NCI-H526 (cell line): ENCODE data around the gene CRYGD.
"Not testable (repeated sequence)": the region's sequence is repeated elsewhere in the genome, so short reads cannot be mapped to it uniquely, and the experiment has no call there.

Experiments
- DNase-seq, 2 experiments: peaks; one replicate each; lab custom pipeline; 2025; lab: John Stamatoyannopoulos, UW

The CRYGD gene

DNA sequence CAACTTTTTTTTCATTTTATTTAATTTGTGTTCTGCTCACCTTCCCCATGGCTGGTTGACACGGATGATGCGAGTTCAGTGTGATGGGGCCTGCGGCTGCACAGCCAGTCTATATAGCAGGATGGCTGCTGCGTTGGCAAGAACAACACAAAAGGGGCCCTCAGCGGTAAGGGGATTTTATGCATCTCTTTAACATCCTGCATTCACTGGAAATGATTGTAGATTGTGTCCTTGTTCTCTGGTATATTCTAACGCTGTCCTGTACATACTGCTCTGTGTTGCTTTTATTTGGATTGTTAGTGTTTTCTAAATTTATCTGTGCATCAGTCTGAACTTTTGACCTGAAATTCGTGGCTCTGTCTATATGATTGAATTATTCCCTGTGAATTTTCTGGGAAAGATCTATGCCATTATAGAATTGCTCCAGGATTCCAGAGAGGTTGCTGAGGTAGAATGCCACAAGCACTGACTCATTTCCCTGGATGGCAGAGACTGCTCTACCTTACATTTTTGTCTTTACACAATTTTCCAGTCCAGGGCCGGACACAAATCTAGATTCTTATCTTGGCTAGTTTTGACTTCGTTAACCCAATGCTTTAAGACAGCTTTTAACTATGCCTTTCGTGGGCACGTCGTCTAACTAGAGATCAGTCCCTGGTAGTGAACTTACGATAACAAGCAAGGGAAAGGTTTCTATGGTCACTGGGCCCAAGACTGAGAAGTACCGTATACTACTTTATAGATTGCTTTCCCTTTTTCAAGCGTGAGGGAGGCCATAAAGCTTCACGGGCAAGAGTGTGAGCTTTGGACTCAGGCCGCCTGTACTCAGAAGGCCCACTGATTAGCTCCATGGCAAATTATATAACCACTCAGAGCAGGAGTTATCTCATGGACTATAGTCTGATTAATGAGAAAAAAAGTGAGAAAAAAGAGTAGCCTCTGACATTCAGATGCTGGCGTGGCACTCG is 5.7 kb upstream of the CRYGD start, which contains the start of gene CRYGC:
Gene CRYGC, minus strand, starts transcription at position 85 of the 968 bp plus-strand sequence. Its CDS starts 36 bp downstream, at position 49.
- DNase-seq: no peak

DNA sequence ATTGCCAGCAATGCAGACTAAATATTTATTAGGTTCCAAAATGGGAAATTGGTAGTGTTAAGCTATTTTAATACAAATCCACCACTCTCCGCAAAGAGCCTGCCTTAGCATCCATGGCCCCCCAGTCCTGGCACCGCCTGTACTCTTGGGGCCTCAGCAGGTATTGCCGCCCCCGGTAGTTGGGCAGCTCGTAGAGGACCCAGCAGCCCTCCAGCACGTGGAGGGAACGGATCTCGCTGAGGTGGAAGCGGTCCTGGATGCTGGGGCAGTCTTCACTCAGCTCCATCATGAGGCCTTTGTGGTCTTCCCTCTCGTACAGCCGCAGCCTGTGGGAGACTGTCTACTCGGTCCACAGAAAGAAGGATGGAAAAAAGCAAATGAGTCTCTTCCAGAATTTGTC is 3.8 kb upstream of the CRYGD start:
- no peak for DNase-seq

DNA sequence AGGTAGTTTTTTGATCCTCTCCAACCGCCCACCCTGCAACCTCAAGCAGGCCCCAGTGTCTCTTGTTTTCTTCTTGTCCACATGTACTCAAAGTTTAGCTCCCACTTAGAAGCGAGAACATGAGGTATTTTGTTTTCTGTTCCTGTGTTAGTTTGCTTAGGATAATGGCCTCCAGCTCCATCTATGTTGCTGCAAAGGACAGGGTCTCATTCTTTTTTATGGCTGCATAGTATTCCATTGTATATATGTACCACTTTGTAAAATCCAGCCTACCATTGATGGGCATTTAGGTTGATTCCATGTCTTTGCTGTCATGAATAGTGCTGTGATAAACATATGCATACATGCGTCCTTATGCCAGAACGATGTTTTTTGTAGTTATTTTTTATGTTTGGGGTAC is 2.8 kb upstream of the CRYGD start:
- no peak for DNase-seq

DNA sequence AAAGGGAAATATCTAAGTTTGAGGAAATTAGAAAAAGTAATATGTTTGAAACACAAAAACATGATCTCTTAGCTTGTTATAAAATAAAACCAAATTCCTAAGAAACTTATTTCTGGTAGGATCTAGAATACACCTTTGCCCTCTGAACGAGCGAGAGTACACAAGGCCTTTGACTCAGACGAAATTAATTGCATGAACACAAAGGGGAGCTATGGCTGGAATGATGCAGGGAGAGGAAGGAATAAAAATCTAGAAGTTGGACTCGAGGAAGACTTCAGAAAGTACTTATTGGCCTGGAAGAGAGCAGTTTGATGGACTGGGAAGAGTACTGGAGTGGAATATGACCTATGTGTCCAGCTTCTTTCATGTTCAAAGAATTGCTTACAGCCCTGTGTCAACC is 927 bp upstream of the CRYGD start:
- DNase-seq: no peak

DNA sequence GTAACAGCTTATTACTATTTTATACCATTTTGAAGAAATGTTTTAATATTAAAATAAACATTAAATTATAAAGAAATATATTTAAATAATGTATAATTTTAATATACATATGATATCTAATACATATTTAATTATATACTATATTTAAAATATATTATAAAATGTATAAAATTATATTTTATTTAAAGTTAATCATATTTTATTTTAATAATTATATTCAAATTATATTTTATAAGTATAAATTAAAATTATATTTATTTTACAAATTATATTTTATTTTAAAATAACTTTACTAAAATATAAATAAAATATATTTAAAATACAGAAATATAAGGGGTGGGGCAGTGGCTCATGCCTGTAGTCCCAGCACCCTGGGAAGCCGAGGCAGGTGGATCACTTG is 2.1 kb downstream of the CRYGD start:
- DNase-seq: no peak

DNA sequence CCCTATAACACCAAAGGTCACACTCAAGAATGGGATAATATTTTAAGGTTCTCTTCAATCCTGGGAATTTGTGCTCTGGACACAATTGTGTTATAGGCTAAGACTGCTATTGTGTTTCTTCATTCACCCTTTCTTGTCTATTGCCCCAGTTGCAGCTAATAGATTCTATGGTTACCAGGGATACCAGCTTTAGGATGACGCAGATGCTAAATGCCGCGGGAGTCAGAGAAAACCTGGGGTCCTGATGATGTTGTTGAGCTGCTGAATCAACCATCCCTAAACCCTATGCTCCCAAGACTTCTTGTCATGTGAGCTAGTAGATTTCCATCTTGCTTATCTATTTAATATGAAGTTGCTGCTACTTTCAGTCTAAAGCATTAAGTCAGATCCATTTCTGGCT is 5.4 kb downstream of the CRYGD start:
- DNase-seq: no peak

DNA sequence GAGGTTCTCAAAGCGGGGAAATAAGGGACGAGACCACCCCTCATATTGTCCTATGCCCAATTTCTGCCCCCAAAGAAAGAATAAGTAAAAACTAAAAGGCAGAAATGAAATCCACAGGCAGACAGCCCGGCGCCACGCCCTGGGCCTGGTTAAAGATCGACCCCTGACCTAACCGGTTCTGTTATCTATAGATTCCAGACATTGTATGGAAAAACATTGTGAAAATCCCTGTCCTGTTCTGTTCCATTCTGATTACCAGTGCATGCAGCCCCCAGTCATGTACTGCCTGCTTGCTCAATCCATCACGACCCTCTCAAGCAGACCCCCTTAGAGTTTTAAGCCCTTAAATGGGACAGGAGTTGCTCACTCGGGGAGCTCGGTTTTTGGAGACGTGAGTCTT is 6.9 kb downstream of the CRYGD start:
- not testable (repeated sequence) for DNase-seq

DNA sequence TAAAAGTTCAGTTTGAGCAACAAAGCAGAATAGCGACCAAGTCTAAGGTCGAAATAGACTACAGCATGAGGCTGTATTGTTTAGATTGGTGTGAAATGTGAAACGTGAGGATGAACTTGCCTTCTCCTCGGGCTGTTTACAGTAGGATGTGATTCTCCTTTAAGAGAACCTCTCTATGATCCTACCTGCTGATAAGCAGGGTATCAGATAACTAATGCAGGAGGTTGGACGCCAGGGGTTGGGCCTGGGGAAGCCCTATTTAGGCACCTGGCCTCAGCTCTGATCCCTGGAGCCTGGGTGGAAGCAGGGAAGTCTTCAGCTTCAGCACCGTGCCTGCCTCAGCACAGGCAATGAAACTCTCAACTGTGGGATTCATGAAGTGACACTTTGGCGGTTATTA is 11.4 kb downstream of the CRYGD start:
- peak; percentile 80 to 90 for DNase-seq

DNA sequence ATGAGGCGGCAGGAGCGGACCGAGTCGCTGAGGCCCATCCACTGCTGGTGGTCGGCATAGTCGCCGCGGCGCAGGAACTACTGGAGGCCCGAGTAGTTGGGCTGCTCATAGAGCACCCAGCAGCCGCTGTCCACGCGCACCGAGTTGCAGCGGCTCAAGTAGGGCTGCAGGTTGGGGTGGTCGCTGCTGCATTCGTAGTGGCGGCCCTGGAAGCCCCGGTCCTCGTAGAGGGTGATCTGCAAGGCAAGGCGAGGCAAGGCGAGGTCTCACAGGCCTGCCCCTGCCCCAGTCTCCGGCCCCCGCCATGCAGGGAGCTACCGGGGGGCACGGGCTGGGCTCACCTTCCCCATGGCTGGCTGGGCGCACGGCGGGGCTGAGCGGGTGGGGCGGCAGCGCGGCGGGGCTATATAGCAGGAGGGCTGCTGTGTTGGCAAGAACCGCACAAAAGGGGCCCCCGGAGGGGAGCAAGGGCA is 12.0 kb downstream of the CRYGD start:
- not testable (repeated sequence) for DNase-seq

DNA sequence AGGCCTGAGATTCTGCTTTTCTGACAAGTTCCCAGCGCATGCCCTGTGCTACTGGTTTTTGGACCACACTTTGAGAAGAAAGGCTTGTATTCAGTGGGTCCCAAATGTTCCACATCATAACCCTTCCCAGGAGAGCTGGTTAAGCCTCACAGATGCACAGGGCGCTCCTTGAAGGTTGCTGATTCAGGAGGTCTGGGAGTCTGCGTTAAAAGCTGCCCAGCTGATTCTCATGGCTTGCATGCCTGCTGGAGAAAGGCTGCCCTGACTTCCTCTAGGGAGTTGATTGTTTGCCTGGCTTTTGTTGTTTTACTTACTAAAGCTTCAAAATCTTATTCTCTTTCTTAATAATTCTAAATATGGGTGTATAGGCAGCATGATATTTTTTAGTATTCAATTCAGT is 20.7 kb downstream of the CRYGD start:
- DNase-seq: no peak

DNA sequence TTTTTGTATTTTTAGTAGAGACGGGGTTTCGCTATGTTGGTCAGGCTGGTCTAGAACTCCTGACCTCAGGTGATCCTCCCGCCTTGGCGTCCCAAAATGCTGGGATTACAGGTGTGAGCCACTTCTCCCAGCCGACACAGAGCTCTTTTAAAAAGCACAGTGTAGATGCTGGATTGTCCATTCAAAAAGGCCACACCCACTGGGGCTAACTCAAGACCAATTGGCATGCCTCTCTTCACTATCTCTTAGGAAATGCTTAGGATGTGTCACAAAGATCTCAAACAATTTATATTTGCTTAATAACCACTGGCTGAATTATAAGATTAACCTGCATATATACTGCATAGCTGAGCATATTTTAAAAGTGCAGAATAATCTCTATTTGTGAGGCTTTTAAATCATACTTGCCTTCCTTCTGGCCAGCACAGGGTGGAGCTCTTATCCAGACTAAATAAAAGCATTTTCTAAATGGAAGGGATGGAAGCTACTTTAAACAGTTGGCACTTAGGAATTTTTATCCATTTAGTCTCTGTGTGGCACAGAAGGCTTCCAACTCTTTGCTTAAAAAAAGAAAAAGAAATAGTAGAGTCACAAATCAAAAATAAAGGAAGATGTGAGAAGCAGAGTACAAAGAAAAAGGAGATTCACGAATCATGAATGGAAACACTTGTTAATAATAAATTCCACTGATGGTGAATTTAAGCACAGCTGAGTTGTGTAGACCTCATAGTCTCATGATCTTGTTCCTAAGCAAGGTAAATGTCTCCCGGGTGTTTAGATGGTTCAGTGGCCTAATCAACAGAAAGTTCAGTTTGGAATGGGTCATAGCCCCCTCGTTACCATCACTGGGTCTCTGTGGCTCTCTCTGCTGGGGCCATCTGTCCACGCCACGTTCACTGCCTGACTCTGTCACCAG is 22.4 kb downstream of the CRYGD start:
- DNase-seq: peak in 1 of 2 experiments; percentile 45

DNA sequence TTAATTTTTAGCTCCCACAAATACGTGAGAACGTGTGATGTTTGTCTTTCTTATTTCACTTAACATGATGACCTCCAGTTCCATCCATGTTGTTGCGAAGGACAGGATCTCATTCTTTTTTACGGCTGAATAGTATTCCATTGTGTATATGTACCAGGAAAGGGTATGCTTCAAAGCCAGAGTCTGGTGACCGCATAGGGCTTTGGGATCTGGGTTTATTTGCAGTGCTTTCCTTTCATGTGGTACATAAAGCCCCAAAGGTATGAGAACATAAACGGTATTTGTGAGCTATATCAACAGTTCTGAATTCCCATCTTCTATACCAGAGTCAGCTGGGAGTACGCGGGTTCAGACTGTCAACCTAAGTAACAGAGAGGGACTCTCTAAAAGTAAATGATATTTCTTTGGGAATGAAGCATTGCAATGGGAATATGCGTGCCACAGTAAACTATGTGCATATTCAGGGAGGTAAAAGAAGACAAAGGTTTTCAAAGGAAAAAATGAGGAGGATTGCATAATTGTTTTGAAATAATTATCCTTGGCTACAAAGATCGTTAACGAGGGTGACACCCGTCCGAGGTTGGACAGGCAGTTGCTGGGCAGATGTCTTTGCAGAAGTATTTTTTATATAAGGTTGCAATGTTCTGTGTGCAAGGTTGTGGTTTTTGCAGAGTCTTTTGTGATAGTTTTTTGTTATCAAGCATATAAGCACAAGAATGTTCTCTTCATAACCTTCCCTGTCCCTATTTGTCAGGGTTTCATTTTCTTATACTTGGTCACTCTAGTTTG is 24.4 kb downstream of the CRYGD start:
- DNase-seq: no peak

DNA sequence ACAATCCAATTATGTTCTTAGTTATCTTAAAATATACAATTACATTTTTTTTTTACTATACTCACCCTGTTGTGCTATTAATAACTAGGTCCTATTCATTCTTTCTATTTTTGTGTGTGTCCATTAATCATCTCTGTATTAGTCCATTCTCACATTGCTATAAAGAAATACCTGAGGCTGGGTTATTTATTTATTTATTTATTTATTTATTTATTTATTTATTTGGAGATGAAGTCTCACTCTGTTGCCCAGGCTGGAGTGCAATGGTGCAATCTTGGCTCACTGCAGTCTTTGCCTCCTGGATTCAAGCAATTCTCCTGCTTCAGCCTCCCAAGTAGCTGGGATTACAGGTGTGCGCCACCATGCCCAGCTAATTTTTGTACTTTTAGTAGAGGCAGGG is 25.6 kb downstream of the CRYGD start:
- not testable (repeated sequence) for DNase-seq

DNA sequence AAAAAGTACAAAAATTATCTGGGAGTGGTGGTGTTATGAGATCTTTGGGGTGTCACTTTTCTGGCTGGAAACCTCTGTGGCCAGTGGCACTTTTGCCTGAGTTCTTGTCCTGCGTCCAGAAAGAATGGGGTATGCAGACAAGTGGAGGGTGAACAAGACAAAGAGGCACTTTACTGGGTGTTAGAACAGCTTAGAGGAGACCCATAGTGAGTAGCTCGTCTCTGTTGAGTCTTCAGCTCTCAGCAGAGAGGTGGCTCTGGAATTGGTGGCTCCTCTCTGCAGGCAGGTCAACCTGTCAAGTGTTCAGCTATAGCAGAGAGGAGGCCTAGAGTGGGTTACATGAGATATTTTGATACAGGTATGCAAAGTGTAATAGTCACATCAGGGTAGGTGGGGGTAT is 26.1 kb downstream of the CRYGD start:
- DNase-seq: no peak

DNA sequence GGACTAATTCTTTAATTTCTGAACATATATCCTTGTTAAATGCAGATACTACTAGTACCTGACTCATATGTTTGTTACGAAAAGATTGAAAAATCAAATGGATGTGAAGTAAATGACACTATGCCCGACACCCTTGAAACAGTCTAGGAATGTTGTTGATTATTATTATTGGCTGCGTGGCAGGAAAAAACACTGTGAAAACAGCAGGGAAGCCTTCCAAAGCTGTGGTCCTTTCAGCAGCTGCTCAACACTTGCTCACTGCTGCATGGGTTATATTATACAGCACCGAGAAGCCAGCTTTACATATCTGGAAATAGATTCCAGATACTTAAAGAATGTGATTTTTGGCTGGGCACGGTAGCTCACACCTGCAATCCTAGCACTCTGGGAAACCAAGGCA is 26.5 kb downstream of the CRYGD start:
- no peak for DNase-seq

DNA sequence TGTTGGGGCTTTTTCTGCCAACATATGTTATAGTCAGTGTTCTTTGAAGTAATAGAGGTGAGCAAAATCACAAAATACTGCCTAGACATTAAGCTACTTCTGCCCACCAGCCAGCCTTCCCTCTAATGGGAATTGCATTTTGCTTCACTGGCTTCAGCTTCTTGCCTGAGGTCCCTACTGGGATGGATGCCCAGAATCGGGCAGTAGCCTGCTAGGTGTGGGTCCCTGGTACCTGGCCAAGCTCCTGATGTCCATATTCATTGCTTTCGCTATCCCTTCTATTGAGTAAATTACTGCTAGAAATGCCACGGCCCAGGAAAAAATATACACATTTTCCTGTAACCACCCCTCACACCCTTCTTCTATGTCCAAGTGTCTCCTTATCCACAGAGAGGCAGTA is 27.0 kb downstream of the CRYGD start:
- DNase-seq: no peak

DNA sequence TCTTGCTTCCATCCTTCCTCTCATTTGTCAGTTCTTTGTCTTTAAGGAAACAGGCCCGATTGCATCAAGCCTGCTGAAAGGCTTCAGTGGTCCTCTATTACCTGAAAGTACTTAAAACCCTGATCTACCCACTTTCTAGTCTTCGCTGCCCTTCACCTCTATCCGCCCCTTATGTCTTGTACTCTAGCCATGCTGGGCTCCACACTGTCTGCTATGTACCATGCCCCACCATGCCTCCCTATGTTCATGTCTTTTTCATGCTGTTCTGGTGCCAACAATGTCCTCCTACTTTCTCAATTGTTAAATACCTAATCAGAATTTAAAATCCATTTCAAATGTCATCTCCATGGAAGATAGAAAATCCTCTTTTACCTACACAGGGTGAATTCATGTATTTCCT is 28.2 kb downstream of the CRYGD start:
- DNase-seq: no peak

DNA sequence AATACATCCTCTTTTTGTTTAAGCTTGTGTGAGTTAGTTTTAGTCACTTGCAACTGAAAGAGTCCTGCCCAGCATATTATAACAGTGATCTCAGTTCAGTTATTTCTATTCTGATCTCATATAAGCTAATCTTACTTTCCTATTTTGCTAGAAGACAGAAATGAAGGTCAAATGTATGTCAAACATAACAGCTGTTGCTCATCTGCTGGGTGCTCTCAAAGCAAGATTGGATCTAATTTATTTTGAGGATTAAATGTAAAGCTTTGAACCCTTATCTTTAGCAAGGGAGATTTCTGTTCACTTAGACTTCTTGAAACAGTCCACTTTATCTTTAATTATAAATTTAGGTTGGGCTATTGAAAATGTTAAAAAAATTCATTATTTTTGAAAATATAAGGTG is 31.2 kb downstream of the CRYGD start:
- no peak for DNase-seq

DNA sequence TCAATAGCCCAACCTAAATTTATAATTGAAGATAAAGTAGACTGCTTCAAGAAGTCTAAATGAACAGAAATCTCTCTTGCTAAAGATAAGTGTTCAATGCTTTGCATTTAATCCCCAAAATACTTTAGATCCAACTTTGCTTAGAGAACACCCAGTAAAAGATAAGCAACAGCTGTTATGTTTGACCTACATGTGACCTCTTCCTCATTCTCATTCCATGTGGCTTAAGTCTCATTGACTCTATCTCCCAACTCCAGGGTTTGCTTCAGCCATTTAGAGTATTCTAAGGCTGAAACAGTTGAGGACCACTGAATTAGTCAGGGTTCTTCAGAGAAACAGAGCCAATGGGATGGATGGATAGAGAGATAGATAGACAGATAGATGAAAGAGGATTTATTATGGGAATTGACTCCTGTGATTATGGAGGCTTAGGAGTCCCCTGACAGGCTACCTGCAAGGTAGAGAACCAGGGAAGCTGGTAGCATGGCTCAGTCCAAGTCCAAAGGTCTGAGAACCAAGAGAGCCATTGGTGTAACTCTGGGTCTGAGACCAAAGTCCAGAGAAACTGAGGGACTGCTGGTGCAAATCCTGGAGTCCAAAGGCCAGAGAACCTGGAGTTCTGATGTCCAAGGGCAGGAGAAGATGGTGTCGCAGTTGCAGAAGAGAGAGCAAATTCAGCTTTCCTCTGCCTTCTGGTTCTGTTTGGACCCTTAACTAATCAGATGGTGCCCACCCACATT is 32.1 kb downstream of the CRYGD start:
- no peak for DNase-seq

DNA sequence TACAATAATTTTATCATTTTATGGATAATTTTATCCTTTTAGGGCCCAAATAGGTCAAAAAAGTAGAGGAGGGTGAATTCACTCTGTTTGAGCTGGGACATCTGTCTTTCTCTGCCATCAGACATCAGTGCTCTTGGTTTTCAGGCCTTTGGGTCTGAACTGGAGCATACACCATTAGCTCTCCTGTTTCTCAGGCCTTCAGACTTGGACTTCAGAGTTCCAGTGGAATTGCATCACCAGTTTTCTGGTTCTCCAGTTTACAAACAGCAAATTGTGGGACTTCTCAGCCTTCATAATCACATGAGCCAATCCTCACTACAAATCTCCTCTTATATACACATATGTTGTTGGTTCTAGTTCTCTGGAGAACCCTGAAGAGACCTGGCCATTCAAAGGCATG is 33.9 kb downstream of the CRYGD start:
- DNase-seq: no peak

DNA sequence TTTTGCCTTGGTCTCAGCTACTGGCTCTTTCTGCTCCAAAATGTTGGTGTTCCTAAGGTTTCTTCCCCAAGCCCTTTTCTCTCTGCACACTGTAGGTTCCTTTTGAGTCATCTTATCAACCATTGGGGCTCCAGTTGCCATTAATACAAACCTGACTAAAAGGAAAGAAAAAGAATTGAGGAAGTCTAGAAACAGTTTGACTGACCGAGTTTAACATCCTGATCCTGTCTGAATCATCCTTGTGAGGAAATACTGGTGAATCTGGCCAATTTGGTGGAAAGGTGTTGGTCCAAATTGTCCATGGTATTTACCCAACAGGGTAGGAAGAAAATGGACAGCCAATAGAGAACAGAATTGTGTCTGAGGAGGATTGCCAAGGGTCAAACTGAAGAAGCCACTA is 38.3 kb downstream of the CRYGD start:
- DNase-seq: no peak
